DOHH2 (cell line): ENCODE data around the gene POLR3F.

ENCODE experiments used
- H3F3A ChIP-seq: fragments of 200-600 bp; sonication (generic), shearing (Covaris generic); 2 replicates; pipeline ENCODE4 v1.6.0; 2016; ENCODE audit warnings: antibody characterized with exemption, mild to moderate bottlenecking; ENCODE audit not compliant: control insufficient read depth, insufficient read depth
- H3K27ac ChIP-seq: fragments of 200-600 bp; sonication (generic); 2 replicates; pipeline ENCODE4 v1.5.1; 2014; ENCODE audit warnings: low read depth, mild to moderate bottlenecking, low read length, moderate library complexity
- H3K27me3 ChIP-seq: fragments of 200-600 bp; sonication (generic); 2 replicates; pipeline ENCODE4 v1.6.1; 2014; ENCODE audit warnings: mild to moderate bottlenecking, low read length, mixed read lengths; ENCODE audit not compliant: control insufficient read depth
- H3K36me3 ChIP-seq: fragments of 200-600 bp; sonication (generic); 2 replicates; pipeline ENCODE4 v1.6.1; 2014; ENCODE audit warnings: mild to moderate bottlenecking, low read length, moderate library complexity, mixed read lengths; ENCODE audit not compliant: control insufficient read depth
- H3K4me1 ChIP-seq: fragments of 200-600 bp; sonication (generic); 2 replicates; pipeline ENCODE4 v1.6.1; 2014; ENCODE audit warnings: mild to moderate bottlenecking, low read length, mixed read lengths; ENCODE audit not compliant: control insufficient read depth
- H3K4me2 ChIP-seq: fragments of 200-600 bp; sonication (generic); 2 replicates; pipeline ENCODE4 v1.6.0; 2014; ENCODE audit warnings: mild to moderate bottlenecking, low read length, moderate library complexity
- H3K4me3 ChIP-seq: fragments of 200-600 bp; sonication (generic); 2 replicates; pipeline ENCODE4 v1.5.1; 2014; ENCODE audit warnings: mild to moderate bottlenecking, low read length, mixed read lengths
- H3K79me2 ChIP-seq: fragments of 200-600 bp; sonication (generic); 2 replicates; pipeline ENCODE4 v1.6.1; 2014; ENCODE audit warnings: mild to moderate bottlenecking, low read length, mixed read lengths; ENCODE audit not compliant: control insufficient read depth
- H3K9me2 ChIP-seq: fragments of 200-600 bp; sonication (generic); replicated peaks from 2 replicates; pipeline ENCODE4 v1.6.1; 2014; ENCODE audit warnings: mild to moderate bottlenecking, low read length, mixed read lengths; ENCODE audit not compliant: control insufficient read depth
- H3K9me3 ChIP-seq: fragments of 200-600 bp; sonication (generic); 2 replicates; pipeline ENCODE4 v1.6.1; 2014; ENCODE audit warnings: antibody characterized with exemption, low read length, mixed read lengths; ENCODE audit not compliant: control insufficient read depth, insufficient read depth
- H4K20me1 ChIP-seq: fragments of 200-600 bp; sonication (generic); 2 replicates; pipeline ENCODE4 v1.6.0; 2014; ENCODE audit warnings: low read depth, mild to moderate bottlenecking, antibody characterized with exemption, low read length, moderate library complexity; ENCODE audit not compliant: control insufficient read depth, insufficient read depth
- EZH2phosphoT487 ChIP-seq: fragments of 200-600 bp; sonication (generic); IDR thresholded peaks from 2 replicates; pipeline ENCODE4 v1.6.1; 2017; ENCODE audit warnings: borderline replicate concordance, mild to moderate bottlenecking, antibody characterized with exemption, low read length, moderate library complexity, mixed read lengths
- TF ChIP-seq, protein P1 (sequence below): fragments of 200-600 bp; sonication (generic); IDR thresholded peaks from one replicate; pipeline ENCODE4 v1.5.1; 2014; ENCODE audit warnings: antibody characterized with exemption, mild to moderate bottlenecking, low read depth, low read length; ENCODE audit not compliant: poor library complexity, severe bottlenecking

The POLR3F gene

DNA sequence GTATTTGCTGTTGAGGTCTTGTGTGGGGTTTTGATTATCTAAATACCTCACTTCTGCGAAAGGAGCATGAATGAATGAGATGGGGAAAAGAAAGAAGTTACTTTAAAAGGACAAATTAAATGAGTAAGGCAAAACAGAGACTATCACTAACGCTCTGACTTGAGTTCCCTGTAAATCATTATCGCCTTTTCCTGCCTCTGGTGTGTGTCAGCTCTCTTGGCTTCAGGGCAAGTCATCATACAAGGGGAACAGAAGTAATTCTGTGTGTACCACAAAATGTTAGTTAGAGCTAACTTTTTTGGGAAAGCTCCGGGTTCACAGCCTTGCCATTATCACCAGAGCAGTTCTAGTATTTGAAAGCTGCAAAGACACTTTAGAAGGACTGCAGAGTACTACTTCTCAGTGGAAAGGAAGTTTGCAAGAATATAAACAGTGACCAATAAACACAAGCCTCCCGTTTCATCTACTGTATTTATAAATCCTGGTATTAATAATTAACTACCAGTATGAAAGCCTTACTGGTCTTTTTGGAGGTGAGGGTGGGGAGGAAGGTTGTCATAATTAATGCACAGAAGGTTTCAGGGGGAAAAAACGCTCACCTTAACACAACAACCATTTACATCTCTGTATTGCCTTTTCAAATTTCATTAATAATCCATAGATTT is 1.5 kb upstream of the POLR3F start:
- TF ChIP-seq, protein P1, sequence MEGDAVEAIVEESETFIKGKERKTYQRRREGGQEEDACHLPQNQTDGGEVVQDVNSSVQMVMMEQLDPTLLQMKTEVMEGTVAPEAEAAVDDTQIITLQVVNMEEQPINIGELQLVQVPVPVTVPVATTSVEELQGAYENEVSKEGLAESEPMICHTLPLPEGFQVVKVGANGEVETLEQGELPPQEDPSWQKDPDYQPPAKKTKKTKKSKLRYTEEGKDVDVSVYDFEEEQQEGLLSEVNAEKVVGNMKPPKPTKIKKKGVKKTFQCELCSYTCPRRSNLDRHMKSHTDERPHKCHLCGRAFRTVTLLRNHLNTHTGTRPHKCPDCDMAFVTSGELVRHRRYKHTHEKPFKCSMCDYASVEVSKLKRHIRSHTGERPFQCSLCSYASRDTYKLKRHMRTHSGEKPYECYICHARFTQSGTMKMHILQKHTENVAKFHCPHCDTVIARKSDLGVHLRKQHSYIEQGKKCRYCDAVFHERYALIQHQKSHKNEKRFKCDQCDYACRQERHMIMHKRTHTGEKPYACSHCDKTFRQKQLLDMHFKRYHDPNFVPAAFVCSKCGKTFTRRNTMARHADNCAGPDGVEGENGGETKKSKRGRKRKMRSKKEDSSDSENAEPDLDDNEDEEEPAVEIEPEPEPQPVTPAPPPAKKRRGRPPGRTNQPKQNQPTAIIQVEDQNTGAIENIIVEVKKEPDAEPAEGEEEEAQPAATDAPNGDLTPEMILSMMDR, result no peak
- no peak for TF ChIP-seq EZH2phosphoT487

DNA sequence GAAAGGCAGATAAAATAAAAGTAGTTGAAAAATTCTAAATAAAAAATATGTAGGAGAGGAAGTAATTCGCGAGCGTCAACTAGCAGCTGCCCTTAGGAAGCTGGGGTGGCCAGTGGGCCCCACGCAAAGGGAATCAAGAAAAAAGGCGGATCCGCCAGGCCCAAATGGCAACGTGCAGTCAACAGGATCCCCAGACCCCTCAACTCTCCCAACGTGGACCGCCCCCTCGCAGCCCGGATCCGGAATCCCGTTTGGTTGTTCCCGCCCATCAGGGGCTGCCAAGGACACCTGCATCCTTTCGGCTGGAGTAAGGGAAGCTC is 656 bp upstream of the POLR3F start:
- H3K9me3 ChIP-seq, result no peaks in the 10 kb centered on the region
- H3K9me2 ChIP-seq, result no peaks in the 10 kb centered on the region
- H3K27me3 ChIP-seq, result no peaks in the 10 kb centered on the region
- H3K27ac ChIP-seq, result no peak overlapping the region
- H3K36me3 ChIP-seq, result peaks cover 19% of the 10 kb centered on the region; the same call in 1 of the 2 replicates
- TF ChIP-seq, protein P1, result no peak
- H3K4me3 ChIP-seq, result peak overlapping the region; percentile 100
- no peaks in the 10 kb centered on the region for H4K20me1 ChIP-seq
- H3F3A ChIP-seq, result peaks cover 10% of the 10 kb centered on the region
- H3K4me2 ChIP-seq, result peak overlapping the region; percentile 78
- peaks cover 37% of the 10 kb centered on the region for H3K79me2 ChIP-seq
- peaks cover 23% of the 10 kb centered on the region for H3K4me1 ChIP-seq

More for the DNA sequence above, 1.5 kb upstream of the POLR3F start:
- Histone ChIP-seq H3K4me2 (peak overlapping the region; percentile 78), H3F3A (peaks cover 10% of the 10 kb centered on the region), H3K27me3 (no peaks in the 10 kb centered on the region), H3K4me1 (peaks cover 23% of the 10 kb centered on the region), H3K9me3 (no peaks in the 10 kb centered on the region), H4K20me1 (no peaks in the 10 kb centered on the region), H3K27ac (no peak overlapping the region), H3K4me3 (peak overlapping the region; percentile 100), H3K9me2 (no peaks in the 10 kb centered on the region), H3K79me2 (peaks cover 35% of the 10 kb centered on the region), H3K36me3 (peaks cover 13% of the 10 kb centered on the region; the same call in 1 of the 2 replicates)

DNA sequence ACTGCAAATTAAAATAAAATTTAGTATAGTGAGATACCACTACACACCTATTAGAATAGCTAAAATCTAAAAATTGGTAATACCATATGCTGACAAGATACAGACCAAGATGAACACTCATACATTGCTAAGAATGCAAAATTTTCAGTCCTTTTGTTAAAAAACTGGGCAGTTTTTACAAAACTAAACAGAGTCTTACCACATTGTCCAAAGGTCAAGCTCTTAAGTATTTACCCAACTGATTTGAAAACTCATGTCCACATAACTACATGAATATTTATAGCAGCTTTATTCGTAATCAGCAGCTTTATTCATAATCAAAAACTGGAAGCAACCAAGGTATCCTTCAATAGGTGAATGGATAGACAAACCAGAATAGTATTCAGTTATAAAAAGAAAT is 10.0 kb downstream of the POLR3F start:
- Histone ChIP-seq H3K4me2 (no peak overlapping the region), H3K27me3 (no peaks in the 10 kb centered on the region), H3K9me3 (no peaks in the 10 kb centered on the region), H3F3A (peaks cover 2% of the 10 kb centered on the region; the same call in 1 of the 2 replicates), H3K27ac (no peak overlapping the region), H3K4me3 (no peak overlapping the region), H3K36me3 (peaks cover 52% of the 10 kb centered on the region), H4K20me1 (no peaks in the 10 kb centered on the region), H3K9me2 (no peaks in the 10 kb centered on the region), H3K79me2 (no peaks in the 10 kb centered on the region), H3K4me1 (no peaks in the 10 kb centered on the region)
- TF ChIP-seq, protein P1, result no peak
- TF ChIP-seq EZH2phosphoT487, result no peak
